Prostate gland (tissue), 2 donors: ENCODE results near the gene CNKSR2. TPM values are rescaled to one million over a fixed set of nuclear protein-coding genes. Genes with fewer than 3 reads are reported as not detected.

Experiments
- DNase-seq: peaks from one replicate; pipeline ENCODE4 v3.0.0-alpha.2; 2019; ENCODE audit warnings: low spot score
- H3K27ac ChIP-seq, 2 donors: fragments of 200-600 bp; sonication (generic); 2 replicates each; pipeline ENCODE4 v1.5.1; 2017 to 2019
- H3K27me3 ChIP-seq: fragments of 200-600 bp; sonication (generic); replicated peaks from 2 replicates; pipeline ENCODE4 v1.5.1; 2019; ENCODE audit not compliant: insufficient read depth
- H3K36me3 ChIP-seq, 2 donors: fragments of 200-600 bp; sonication (generic); 1 replicate in 1 of 2; 2 replicates in 1 of 2; pipeline versions ENCODE4 v1.5.1 to v1.8.1; 2017 to 2019
- H3K4me1 ChIP-seq: fragments of 200-600 bp; sonication (generic); replicated peaks from 2 replicates; pipeline ENCODE4 v1.5.1; 2019
- H3K4me3 ChIP-seq, 2 donors: fragments of 200-600 bp; sonication (generic); 2 replicates each; pipeline ENCODE4 v1.5.1; 2017 to 2019
- H3K9me3 ChIP-seq: fragments of 200-600 bp; sonication (generic); 2 replicates; pipeline ENCODE4 v1.5.1; 2017
- CTCF ChIP-seq, 4 experiments: fragments of 200-600 bp in 2 of 4; fragments of 450-650 bp in 2 of 4; sonication (generic) in 2 of 4; IDR thresholded peaks; 1 replicate in 3 of 4; 2 replicates in 1 of 4; pipeline ENCODE4 v1.5.1; 2016 to 2019; ENCODE audit warnings: antibody characterized with exemption in 4 of 4, mild to moderate bottlenecking in 2 of 4, moderate library complexity in 2 of 4
- POLR2A ChIP-seq: fragments of 450-650 bp; IDR thresholded peaks from one replicate; pipeline ENCODE4 v1.6.1; 2016; ENCODE audit warnings: antibody characterized with exemption, mild to moderate bottlenecking
- POLR2AphosphoS5 ChIP-seq: sonication (generic); formaldehyde crosslinking; IDR thresholded peaks from one replicate; pipeline ENCODE4 v1.6.1; 2017; ENCODE audit warnings: antibody characterized with exemption
- WGBS: methylation state at CpG from one replicate; pipeline ENCODE4 v1.1.5; 2018; 5-methylcytosine and 5-hydroxymethylcytosine counted together
- intact Hi-C: fragments of 100-400 bp; cut with DNase I; formaldehyde crosslinking; loops from one replicate; pipeline ENCODE4 v1.14.2; 2022
- total RNA-seq, 2 donors: library from RNA; depleted of rRNA; stranded (reverse); fragments of >200 nt; gene quantifications; one replicate each; pipeline ENCODE4 v1.1.0, GENCODE V29; 2016

The CNKSR2 gene
- total RNA-seq, 2 donors from 2014 or later = 6.8 to 10.0 TPM

- no peak overlapping the region for H3K27ac ChIP-seq
- 70% methylated on average over 2 of the region's 2 CpGs for WGBS
Observed at GRCh38 chrX:21559417-21559816, 185.2 kb downstream of the CNKSR2 start.

DNA sequence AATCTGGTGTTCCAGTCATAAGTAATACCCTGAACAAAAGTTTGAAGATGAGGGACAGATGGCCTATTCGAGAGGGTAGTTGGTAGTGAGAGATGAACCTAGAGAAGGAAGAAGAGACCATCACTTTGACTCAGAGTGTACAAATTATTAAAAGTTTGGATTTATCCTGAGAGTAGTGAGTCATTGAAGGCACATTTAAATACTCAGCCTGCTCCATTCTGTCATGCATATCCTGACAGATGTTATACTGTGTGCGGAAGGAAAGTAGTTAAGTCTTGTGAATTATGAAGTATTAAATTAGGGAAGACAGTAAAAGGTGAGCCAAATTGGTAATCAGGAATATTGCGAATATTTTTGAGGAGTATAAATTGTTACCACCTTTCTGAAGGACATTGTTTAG lies 190.8 kb downstream of the CNKSR2 start:
- WGBS = 95% methylated on average over 3 of the region's 3 CpGs
- Histone ChIP-seq H3K4me1 (no peaks in the 10 kb centered on the region), H3K36me3 (no peaks in the 10 kb centered on the region), H3K4me3 (no peak overlapping the region), H3K27me3 (no peaks in the 10 kb centered on the region), H3K9me3 (no peaks in the 10 kb centered on the region), H3K27ac (no peak overlapping the region)
- DNase-seq = no peak
- intact Hi-C loops = no loop called here
- TF ChIP-seq POLR2A (no peak), POLR2AphosphoS5 (no peak), CTCF (IDR thresholded peaks at IDR 0.05) (no peak)

More at GRCh38 chrX:21559417-21559816, 185.2 kb downstream of the CNKSR2 start:
- Histone ChIP-seq H3K36me3 (no peaks in the 10 kb centered on the region), H3K4me1 (no peaks in the 10 kb centered on the region), H3K9me3 (no peaks in the 10 kb centered on the region), H3K27me3 (no peaks in the 10 kb centered on the region), H3K4me3 (no peak overlapping the region)
- TF ChIP-seq CTCF (IDR thresholded peaks at IDR 0.05) (no peak), POLR2AphosphoS5 (no peak), POLR2A (no peak)
- DNase-seq = no peak
- intact Hi-C loops = no loop called here

GRCh38 chrX:21574793-21575192 lies 200.6 kb downstream of the CNKSR2 start:
- DNase-seq = no peak
- TF ChIP-seq POLR2AphosphoS5 = no peak
- no peak for TF ChIP-seq POLR2A
- no peak for TF ChIP-seq CTCF (IDR thresholded peaks at IDR 0.05)
- 100% methylated on average over 1 of the region's 1 CpG for WGBS
- no peaks in the 10 kb centered on the region for H3K36me3 ChIP-seq
- intact Hi-C loops = no loop called here
- H3K27ac ChIP-seq = no peak overlapping the region
- H3K4me1 ChIP-seq = no peaks in the 10 kb centered on the region
- no peaks in the 10 kb centered on the region for H3K9me3 ChIP-seq
- no peaks in the 10 kb centered on the region for H3K27me3 ChIP-seq
- H3K4me3 ChIP-seq = no peak overlapping the region

- Histone ChIP-seq H3K27ac (no peak overlapping the region), H3K9me3 (no peaks in the 10 kb centered on the region), H3K27me3 (no peaks in the 10 kb centered on the region), H3K4me1 (no peaks in the 10 kb centered on the region), H3K36me3 (no peaks in the 10 kb centered on the region), H3K4me3 (no peak overlapping the region)
- no peak for TF ChIP-seq CTCF (IDR thresholded peaks at IDR 0.05)
- no peak for TF ChIP-seq POLR2A
- no peak for TF ChIP-seq POLR2AphosphoS5
- 97% methylated on average over 3 of the region's 3 CpGs for WGBS
- intact Hi-C loops = no loop called here
- DNase-seq = no peak
Observed at GRCh38 chrX:21581479-21581878, 207.3 kb downstream of the CNKSR2 start.

GRCh38 chrX:21586001-21586400 lies 211.8 kb downstream of the CNKSR2 start:
- WGBS = 85% methylated on average over 3 of the region's 3 CpGs

More at GRCh38 chrX:21586001-21586400, 211.8 kb downstream of the CNKSR2 start:
- Histone ChIP-seq H3K4me1 (no peaks in the 10 kb centered on the region), H3K9me3 (no peaks in the 10 kb centered on the region), H3K27me3 (no peaks in the 10 kb centered on the region), H3K36me3 (no peaks in the 10 kb centered on the region), H3K27ac (no peak overlapping the region), H3K4me3 (no peak overlapping the region)
- no peak for DNase-seq
- intact Hi-C loops = no loop called here
- TF ChIP-seq POLR2A (no peak), CTCF (IDR thresholded peaks at IDR 0.05) (no peak), POLR2AphosphoS5 (no peak)
